ENCODE results near the gene SDHAF2. TPM values are rescaled to one million over a fixed set of nuclear protein-coding genes. Genes with fewer than 3 reads are reported as not detected.

SDHAF2 gene
- total and polyA plus RNA-seq, 9 of the 15 experiments (the other 6 are each of a cell fraction or from before 2014, with no cell fraction given) = 21.2 to 144 (median 40.4) TPM

- TF ChIP-seq VEZF1 (CRISPR knock-in tag; IDR thresholded peaks at IDR 0.05) (no peak), SMARCB1 (IDR thresholded peaks at IDR 0.05; ENCODE audit: insufficient read length, low read depth) (no peak), POLR2G (IDR thresholded peaks at IDR 0.05; ENCODE audit: low read depth, low read length) (no peak), GTF2E2 (tag; IDR thresholded peaks at IDR 0.05) (no peak), RFX5 (IDR thresholded peaks at IDR 0.05; ENCODE audit: low read depth, low read length) (no peak), ZNF583 (CRISPR knock-in tag; IDR thresholded peaks at IDR 0.05) (no peak), CBX2 (IDR thresholded peaks at IDR 0.05; ENCODE audit: insufficient read depth, low read length, poor library complexity, severe bottlenecking) (no peak), HMG20A (CRISPR knock-in tag; conservative IDR thresholded peaks at IDR 0.05) (no peak), SIX5 (IDR thresholded peaks at IDR 0.05; ENCODE audit: borderline replicate concordance in 1 of 2, insufficient read depth in 1 of 2, low read depth in 1 of 2, low read length in 2 of 2) (no peak), ZC3H8 (IDR thresholded peaks at IDR 0.05) (no peak), ZNF253 (CRISPR knock-in tag; conservative IDR thresholded peaks at IDR 0.05) (no peak), FOXP1 (CRISPR knock-in tag; IDR thresholded peaks at IDR 0.05) (no peak), RFX1 (IDR thresholded peaks at IDR 0.05) (no peak), DACH1 (IDR thresholded peaks at IDR 0.05; ENCODE audit: partially characterized antibody) (no peak), NRF1 (conservative IDR thresholded peaks at IDR 0.05 in 1 of 2, IDR thresholded peaks at IDR 0.05 in 1 of 2) (no peak), LEF1 (IDR thresholded peaks at IDR 0.05) (no peak), TRIM24 (IDR thresholded peaks at IDR 0.05) (no peak), TEAD2 (tag; IDR thresholded peaks at IDR 0.05) (no peak), SP1 (CRISPR knock-in tag; IDR thresholded peaks at IDR 0.05) (no peak), FOSL1 (tag; conservative IDR thresholded peaks at IDR 0.05) (peak; percentile 61), RBM25 (IDR thresholded peaks at IDR 0.05; ENCODE audit: low read depth, low read length, severe bottlenecking) (no peak), HDAC2 (IDR thresholded peaks at IDR 0.05) (no peak), ATF7 (IDR thresholded peaks at IDR 0.05) (peak; percentile 12; the same call in 1 of the 2 replicates), ZNF77 (CRISPR knock-in tag; IDR thresholded peaks at IDR 0.05) (no peak), ZBTB49 (CRISPR knock-in tag; IDR thresholded peaks at IDR 0.05; ENCODE audit: borderline replicate concordance) (no peak), ZSCAN29 (IDR thresholded peaks at IDR 0.05) (no peak), MAFF (IDR thresholded peaks at IDR 0.05; ENCODE audit: low read length) (peak; percentile 63), ZNF316 (IDR thresholded peaks at IDR 0.05) (peak; percentile 93), MBD2 (IDR thresholded peaks at IDR 0.05; ENCODE audit: borderline replicate concordance, low read depth) (no peak), XRCC5 (IDR thresholded peaks at IDR 0.05; ENCODE audit: low read depth, low read length) (peak; percentile 49; the same call in 1 of the 2 replicates)
- TF ChIP-seq, protein P1, sequence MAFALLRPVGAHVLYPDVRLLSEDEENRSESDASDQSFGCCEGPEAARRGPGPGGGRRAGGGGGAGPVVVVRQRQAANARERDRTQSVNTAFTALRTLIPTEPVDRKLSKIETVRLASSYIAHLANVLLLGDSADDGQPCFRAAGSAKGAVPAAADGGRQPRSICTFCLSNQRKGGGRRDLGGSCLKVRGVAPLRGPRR (CRISPR knock-in tag; IDR thresholded peaks at IDR 0.05) = no peak
These were observed 16.3 kb downstream of the SDHAF2 start (continued) for GRCh38 chr11:61446211-61446651.
